GM21737 (cell line): ENCODE results near the gene PRX.
"Not testable (repeated sequence)": the region's sequence is repeated elsewhere in the genome, so short reads cannot be mapped to it uniquely, and the experiment has no call there.

Source experiments
- ATAC-seq: cut with Tn5 transposase; IDR thresholded peaks from one replicate; pipeline ENCODE4 v1.9.1; 2021; ENCODE audit warnings: mild to moderate bottlenecking, moderate library complexity; ENCODE audit not compliant: unreplicated experiment

Gene PRX

GRCh38 chr19:40390084-40390742, 23.0 kb downstream of the PRX start, which contains the start of gene HIPK4:
TSS of gene HIPK4 (minus strand) at chr19:40390181. CDS start at chr19:40389902, 279 bp downstream.
- ATAC-seq, result no peak

GRCh38 chr19:40389404-40390083, 23.6 kb downstream of the PRX start:
- no peak for ATAC-seq

- ATAC-seq, result no peak
These were observed 24.7 kb downstream of the PRX start for GRCh38 chr19:40388481-40388880.

DNA sequence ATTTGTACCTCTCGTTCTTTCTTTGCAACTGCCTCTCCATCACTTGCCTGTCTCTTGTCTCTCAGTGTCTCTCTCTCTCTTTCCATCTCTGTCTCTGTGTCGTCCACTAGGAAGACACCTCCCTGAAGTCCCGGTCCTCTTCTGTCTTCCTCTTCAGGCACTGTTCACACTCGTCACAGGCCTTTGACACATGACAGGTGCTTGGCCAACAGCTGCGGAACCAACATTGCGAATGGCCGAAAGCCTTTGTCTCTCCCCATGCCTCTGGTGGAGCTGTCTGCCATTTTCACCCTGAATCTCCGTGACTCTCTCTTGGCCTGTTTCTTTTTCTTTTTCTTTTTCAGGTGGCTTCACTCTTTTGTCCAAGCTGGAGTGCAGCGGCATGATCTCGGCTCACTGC, 26.0 kb downstream of the PRX start:
- ATAC-seq, result no peak

DNA sequence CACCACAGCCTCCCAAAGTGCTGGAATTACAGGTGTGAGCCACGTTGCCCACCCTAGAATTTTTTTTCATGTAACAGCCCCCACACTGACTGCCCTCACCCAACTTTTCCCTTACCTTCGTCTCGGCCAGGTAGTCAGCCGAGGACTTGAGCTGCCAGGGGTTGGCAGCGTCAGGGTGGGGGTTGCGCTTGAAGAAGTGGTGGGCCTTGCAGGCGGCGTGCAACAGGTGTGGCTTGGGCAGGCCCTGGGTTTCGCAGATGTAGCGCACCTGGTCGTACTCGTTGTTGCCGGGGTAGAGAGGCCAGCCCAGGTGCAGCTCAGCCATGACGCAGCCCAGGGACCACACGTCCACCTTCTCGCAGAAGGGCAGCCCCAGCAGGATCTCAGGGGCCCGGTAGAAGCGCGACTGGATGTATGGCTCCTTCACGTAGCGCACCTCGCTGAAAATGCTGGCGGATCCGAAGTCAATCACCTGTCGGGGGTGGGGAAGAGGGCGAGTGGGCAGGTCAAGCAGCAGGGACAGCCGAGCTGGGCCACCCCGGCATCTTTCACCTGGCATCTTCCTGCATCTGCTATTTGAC, 29.4 kb downstream of the PRX start:
- ATAC-seq, result no peak

GRCh38 chr19:40381321-40381720, 31.9 kb downstream of the PRX start:
- no peak for ATAC-seq

DNA sequence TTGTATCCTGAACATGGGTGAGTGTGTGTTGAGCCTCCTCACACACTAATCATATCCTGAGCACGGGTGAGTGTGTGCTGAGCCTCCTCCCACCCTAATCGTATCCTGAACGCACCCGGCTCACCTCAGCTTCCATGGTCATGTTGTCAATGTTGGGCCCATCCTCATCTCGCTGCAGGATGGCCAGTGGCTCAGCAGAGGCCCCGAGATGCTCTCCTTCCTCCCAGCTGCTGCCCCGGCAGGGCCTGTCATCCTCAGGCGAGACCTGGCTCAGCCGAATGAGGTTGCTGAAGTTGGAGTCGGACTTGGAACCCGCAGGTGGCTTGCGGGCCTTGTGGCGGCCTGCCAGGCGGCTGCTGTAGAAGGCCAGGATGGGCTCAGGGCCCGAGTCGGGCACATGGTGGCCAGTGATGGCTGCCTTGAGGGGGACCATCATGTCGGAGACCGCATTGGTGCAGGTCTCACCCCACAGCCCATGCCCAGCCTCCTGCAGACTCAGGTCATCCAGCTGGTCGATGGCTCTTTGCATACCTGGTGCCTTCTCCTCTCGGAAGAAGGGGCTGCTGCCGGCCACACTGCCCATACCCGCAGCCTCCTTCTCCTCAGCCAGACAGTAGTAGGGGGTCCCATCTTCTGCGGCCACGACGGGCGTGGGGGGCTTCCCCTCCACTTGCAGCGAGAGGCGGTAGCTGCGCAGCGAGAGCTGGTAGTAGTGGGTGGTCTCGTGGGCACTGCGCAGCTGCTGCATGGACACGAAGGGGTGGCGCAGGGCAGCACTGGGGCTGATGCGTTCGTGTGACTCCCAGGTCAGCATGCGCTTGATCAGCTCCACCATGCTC, 32.8 kb downstream of the PRX start:
- no peak for ATAC-seq

GRCh38 chr19:40379446-40380198, 33.6 kb downstream of the PRX start:
- no peak for ATAC-seq

DNA sequence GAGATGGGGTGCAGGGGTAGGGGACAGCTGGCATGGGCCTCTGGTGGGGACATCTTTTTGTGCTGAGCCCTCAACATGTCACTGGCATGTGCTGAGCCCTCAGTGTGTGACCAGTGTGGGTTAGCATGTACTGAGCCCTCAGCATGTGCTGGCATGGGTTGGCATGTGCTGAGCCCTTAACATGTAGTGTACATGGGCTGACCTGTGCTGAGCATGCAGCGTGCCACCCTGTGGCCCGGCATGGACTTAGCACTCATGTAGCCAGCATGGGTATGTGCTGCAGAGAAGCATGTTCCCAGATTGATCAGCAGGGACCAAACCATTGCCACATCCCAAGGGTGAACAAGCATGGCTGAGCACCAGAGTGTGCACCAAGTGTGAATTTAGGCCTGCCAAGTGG, 34.7 kb downstream of the PRX start:
- no peak for ATAC-seq

DNA sequence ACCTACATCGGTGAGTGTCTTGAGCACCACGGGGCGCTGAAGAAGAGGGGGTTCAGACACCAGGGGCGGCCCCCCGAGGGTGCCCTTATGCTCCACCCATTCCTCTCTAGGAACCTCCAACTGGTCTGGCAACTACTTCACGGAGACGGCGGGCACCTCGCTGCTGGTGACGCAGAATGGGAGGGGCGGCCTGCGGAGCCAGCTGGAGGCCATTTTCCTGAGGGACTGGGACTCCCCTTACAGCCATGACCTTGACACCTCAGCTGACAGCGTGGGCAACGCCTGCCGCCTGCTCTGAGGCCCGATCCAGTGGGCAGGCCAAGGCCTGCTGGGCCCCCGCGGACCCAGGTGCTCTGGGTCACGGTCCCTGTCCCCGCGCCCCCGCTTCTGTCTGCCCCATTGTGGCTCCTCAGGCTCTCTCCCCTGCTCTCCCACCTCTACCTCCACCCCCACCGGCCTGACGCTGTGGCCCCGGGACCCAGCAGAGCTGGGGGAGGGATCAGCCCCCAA, 35.2 kb downstream of the PRX start:
- no peak for ATAC-seq

GRCh38 chr19:40376286-40376862, 36.8 kb downstream of the PRX start:
- ATAC-seq, result no peak

DNA sequence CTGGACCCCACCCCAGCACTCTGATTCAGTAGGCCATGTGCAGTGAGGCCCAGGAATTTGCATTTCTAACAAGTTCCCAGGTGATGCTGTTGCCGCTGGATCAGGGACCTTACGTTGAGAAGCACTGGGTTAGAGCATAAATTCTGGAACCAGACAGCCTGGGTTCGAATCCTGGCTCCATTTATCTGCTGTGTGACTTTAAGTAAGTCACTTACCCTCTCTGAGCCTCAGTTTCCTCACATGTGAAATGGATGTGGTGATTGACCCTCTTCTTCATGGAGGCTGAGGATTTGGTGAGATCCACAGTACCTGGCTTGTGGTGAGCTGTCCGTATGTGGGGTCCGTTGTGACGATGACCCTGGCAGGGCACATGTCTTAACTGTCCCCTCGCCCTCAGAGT, 39.1 kb downstream of the PRX start:
- ATAC-seq, result no peak

DNA sequence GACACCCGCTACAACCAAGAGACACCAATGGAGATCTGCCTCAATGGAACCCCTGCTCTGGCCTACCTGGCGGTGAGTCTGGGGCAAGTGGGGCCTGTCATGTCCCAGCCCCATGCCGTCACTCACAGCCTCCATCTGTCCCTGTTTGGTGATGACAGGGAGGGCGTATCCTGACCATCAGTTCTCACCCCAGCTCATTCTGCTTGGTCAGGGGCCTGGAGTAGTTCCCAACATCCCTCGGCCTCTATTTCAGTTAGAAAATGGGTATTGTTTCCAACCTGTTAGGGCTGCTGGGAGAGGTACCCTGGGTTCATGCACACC, 41.4 kb downstream of the PRX start:
- ATAC-seq, result no peak

- no peak for ATAC-seq
These were observed 42.0 kb downstream of the PRX start for GRCh38 chr19:40370997-40371801.

- ATAC-seq, result not testable (repeated sequence)
These were observed 42.9 kb downstream of the PRX start for GRCh38 chr19:40370253-40370652.

- no peak for ATAC-seq
These were observed 43.4 kb downstream of the PRX start for GRCh38 chr19:40369797-40370196.

DNA sequence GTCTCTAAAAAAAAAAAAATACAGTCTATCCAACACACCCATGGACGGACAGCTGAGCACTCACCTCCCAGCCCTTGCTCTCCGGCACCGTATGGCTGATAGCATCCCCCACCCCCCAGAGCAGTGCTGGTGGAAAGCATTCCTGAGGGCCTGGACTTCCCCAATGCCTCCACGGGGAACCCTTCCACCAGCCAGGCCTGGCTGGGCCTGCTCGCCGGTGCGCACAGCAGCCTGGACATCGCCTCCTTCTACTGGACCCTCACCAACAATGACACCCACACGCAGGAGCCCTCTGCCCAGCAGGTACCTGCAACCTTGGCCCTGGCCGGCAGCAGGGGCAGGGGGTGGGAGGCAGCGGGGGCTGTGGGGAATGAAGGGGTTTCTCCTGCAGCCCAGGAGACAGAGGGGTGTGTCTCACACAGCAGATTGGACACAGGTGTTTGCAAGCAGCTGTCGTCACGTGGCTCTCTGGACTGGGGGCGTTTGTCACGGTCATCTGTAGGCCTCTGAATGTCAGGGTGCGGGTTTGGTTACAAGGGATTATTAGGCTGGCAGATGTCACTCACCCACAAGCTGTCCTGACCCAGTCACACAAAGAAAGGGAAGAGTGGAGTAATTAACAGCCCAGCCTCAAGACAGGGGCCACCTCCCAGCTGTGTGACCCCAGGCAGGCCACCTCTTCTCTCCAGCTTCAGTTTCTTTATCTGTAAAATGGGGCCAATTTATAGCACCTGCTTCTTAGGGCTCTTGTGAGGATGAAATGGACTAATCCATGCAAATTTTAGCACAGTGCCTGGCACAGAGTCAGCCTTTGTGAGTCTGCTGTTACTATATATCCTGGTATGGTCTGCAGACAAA, 45.4 kb downstream of the PRX start:
- ATAC-seq, result no peak

DNA sequence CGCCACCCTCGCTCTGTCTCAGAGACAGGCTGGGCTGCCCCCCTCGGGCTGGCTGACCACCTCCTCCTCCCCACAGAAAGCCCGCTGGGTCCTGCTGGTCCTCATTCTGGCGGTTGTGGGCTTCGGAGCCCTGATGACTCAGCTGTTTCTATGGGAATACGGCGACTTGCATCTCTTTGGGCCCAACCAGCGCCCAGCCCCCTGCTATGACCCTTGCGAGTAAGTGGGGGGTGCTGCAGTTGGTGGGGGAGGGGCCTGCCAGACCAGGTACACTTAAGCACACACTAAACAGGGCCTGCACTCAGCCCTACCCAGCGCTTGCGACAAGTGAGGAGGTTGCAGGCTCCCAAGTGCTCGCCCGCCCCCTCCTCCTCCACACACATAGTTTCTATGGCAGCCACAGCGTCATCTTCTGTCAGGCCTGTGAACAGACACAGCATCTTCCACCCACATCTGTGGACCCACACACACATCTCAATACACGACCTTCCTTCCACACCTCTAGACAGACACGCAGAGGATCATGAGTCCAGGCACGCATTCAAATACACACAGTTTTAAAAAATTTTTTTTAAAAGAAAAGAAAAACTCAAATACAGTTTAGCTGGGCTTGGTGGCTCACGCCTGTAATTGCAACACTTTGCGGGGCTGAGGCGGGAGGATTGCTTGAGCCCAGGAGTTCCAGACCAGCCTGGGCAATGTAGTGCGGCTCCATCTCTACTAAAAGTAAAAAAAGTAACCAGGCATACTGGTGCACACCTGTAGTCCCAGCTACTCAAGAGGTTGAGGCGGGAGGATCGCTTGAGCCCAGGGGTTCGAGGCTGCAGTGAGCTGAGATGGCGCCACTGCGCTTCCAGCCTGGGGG, 46.2 kb downstream of the PRX start:
- no peak for ATAC-seq
